Measurements from ENCODE around the gene PRKAG1. TPM values are rescaled to one million over a fixed set of nuclear protein-coding genes. Genes with fewer than 3 reads are reported as not detected.
A peak's percentile ranks its signal among the peaks of the same experiment; 100 is the strongest.

Gene PRKAG1
- total RNA-seq, 6 donors from 2014 or later, result 25.1 to 56.5 (median 42.0) TPM

GRCh38 chr12:48961331-48961730 lies 57.2 kb downstream of the PRKAG1 start:
- WGBS, 2 donors, result 49 to 52% methylated on average over 4 of the region's 4 CpGs
- Histone ChIP-seq H3K9me3 (no peaks in the 10 kb centered on the region), H3K4me3 (no peak overlapping the region), H3K36me3 (no peaks in the 10 kb centered on the region), H3K27me3 (no peaks in the 10 kb centered on the region), H3K27ac (no peak overlapping the region), H3K4me1 (peaks cover 6 to 9% (median 8%) of the 10 kb centered on the region in 4 donors)
- TF ChIP-seq POLR2A (IDR thresholded peaks at IDR 0.05) (no peak), CTCF (IDR thresholded peaks at IDR 0.05) (no peak), EP300 (IDR thresholded peaks at IDR 0.05) (no peak), POLR2AphosphoS5 (IDR thresholded peaks at IDR 0.05) (no peak)
- DNase-seq (no peak), ATAC-seq (ENCODE audit: low FRiP score in 2 of 2) (no peak)

DNA sequence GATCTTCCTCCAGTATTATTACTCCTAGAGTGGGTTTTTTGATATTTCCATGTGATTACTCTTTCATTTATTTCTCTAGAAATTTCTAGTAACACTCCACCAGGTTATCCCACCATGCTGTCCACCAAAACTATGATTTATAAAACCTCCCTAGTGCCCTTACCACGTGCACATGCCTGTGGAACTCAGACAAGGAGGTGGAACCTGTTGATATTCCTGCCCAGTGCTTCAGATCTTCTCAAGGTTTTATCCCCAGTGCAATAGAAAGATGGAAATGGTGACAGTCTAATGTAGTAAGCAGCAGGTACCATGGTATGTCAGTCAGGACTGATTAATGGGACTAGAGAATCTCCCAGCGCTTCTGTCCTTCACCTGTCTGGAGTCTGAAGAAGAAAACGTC lies 57.7 kb downstream of the PRKAG1 start:
- DNase-seq (no peak), ATAC-seq (ENCODE audit: low FRiP score in 2 of 2) (no peak)
- Histone ChIP-seq H3K9me3 (no peaks in the 10 kb centered on the region), H3K36me3 (no peaks in the 10 kb centered on the region), H3K27me3 (no peaks in the 10 kb centered on the region), H3K4me3 (no peak overlapping the region), H3K4me1 (peaks cover 11 to 12% (median 12%) of the 10 kb centered on the region in 4 donors), H3K27ac (no peak overlapping the region)
- TF ChIP-seq EP300 (IDR thresholded peaks at IDR 0.05), result no peak
- TF ChIP-seq POLR2A (IDR thresholded peaks at IDR 0.05), result no peak
- TF ChIP-seq POLR2AphosphoS5 (IDR thresholded peaks at IDR 0.05), result no peak
- no peak for TF ChIP-seq CTCF (IDR thresholded peaks at IDR 0.05)
- WGBS, 2 donors, result 56 to 75% methylated on average over 3 of the region's 3 CpGs

- Histone ChIP-seq H3K4me3 (peak overlapping the region in 3 of 4 donors; percentile 71 to 100 (median 100)), H3K36me3 (peaks cover 0 to 17% (median 0%) of the 10 kb centered on the region in 4 donors), H3K4me1 (peaks cover 25 to 27% (median 27%) of the 10 kb centered on the region in 4 donors), H3K27me3 (no peaks in the 10 kb centered on the region), H3K27ac (peak overlapping the region in 2 of 4 donors; percentile 90 to 96), H3K9me3 (no peaks in the 10 kb centered on the region)
- TF ChIP-seq EP300 (IDR thresholded peaks at IDR 0.05) (no peak), POLR2A (IDR thresholded peaks at IDR 0.05) (no peak), POLR2AphosphoS5 (IDR thresholded peaks at IDR 0.05) (no peak), CTCF (IDR thresholded peaks at IDR 0.05) (no peak)
- DNase-seq (no peak), ATAC-seq (ENCODE audit: low FRiP score in 2 of 2) (no peak)
- 14 to 18% methylated on average over 3 of the region's 3 CpGs for WGBS, 2 donors
Measured at GRCh38 chr12:48958049-48958388, 60.6 kb downstream of the PRKAG1 start.

DNA sequence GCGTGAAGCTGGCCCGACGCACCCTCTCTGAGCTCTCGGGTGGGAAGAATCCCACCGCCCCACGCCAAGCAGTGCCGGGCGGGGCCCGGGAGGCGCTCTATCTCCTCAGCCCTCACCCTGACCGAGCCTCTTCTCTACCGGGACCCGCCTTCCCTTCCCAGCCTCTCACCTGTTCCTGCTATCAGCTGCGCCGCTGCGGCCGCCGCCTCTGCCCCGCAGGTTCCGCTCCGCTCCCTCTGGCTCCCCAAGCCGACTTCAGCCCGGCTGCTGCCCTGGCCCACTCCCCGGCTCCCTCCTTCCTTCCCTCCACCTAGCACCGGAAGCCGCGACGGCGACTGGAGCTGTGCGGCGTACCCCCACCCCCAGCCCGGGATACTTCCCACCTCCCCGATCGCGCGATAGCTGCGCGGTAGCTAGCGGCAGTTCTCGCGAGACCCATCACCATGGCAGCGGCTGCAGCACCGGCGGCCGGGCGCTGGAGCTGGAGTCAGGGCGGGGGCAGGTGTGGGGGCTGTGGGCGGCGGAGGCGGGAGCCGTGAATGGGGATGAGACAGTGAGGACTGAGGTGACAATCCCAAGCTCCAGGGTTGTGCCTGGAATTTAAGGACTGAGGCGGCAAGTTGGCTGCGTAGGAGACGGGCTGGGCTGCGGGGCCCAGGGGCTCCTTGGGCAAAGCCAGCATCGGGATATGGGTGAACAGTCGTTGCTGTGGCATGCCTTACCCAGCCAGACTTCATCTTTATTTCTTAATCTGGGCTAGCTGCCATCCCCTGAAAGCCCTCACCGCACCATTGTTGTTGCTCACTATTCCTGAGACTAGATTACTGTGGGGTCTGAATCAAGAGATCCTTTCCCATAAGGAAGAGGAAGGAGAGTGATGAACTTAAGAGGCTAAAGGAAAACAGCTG lies 61.2 kb downstream of the PRKAG1 start, which contains the start of gene ARF3:
ARF3 (minus strand) TSS at position 347 of the 908 bp plus-strand sequence. CDS start 16,392 bp downstream, outside the sequence.
- H3K36me3 ChIP-seq, result peaks cover 0 to 24% (median 0%) of the 10 kb centered on the region in 4 donors
- H3K27me3 ChIP-seq, result no peaks in the 10 kb centered on the region
- H3K9me3 ChIP-seq, result no peaks in the 10 kb centered on the region
- ATAC-seq (ENCODE audit: low FRiP score in 2 of 2) (peak; percentile 96), DNase-seq (peak; percentile 96 to 97)
- peak within 1 kb of the TSS; percentile 71 to 100 (median 98) for H3K4me3 ChIP-seq
- H3K4me1 ChIP-seq, result peaks cover 25 to 27% (median 27%) of the 10 kb centered on the region in 4 donors
- 0 to 2% methylated on average over 39 to 56 of the region's 58 CpGs for WGBS, 2 donors
- TF ChIP-seq POLR2AphosphoS5 (IDR thresholded peaks at IDR 0.05) (peak; percentile 91 to 93), POLR2A (IDR thresholded peaks at IDR 0.05) (peak in 3 of 4 donors; percentile 45 to 79 (median 75)), EP300 (IDR thresholded peaks at IDR 0.05) (no peak), CTCF (IDR thresholded peaks at IDR 0.05) (peak in 1 of 6 experiments; percentile 11)
- H3K27ac ChIP-seq, result peak within 1 kb of the TSS; percentile 78 to 96 (median 91)
